GM12865 (cell line): ENCODE results near the gene KCMF1.

ENCODE experiments used
- DNase-seq: peaks from one replicate; pipeline ENCODE4 v3.0.0; 2010; ENCODE audit warnings: low read depth
- H3K4me3 ChIP-seq: 2 replicates; pipeline ENCODE4 v1.5.1; 2011; ENCODE audit warnings: mild to moderate bottlenecking, low read depth, low read length, control low read depth
- CTCF ChIP-seq: IDR thresholded peaks from 2 replicates; pipeline ENCODE4 v1.5.1; 2011; ENCODE audit warnings: low read length, control low read depth, low read depth, inconsistent platforms; ENCODE audit not compliant: insufficient read depth; ENCODE audit errors: missing control alignments

Gene KCMF1

GRCh38 chr2:85001595-85001994, 30.6 kb downstream of the KCMF1 start:
- TF ChIP-seq CTCF: no peak
- no peak overlapping the region for H3K4me3 ChIP-seq
- DNase-seq: no peak

- no peak for DNase-seq
- no peak overlapping the region for H3K4me3 ChIP-seq
- no peak for TF ChIP-seq CTCF
These were observed 31.6 kb downstream of the KCMF1 start for GRCh38 chr2:85002534-85002933.

GRCh38 chr2:85008252-85008651, 37.3 kb downstream of the KCMF1 start:
- no peak overlapping the region for H3K4me3 ChIP-seq
- no peak for TF ChIP-seq CTCF
- no peak for DNase-seq

GRCh38 chr2:85009019-85009618, 38.2 kb downstream of the KCMF1 start:
- DNase-seq: peak; percentile 34
- no peak for TF ChIP-seq CTCF
- no peak overlapping the region for H3K4me3 ChIP-seq

GRCh38 chr2:85010404-85010803, 39.4 kb downstream of the KCMF1 start:
- no peak for DNase-seq
- no peak overlapping the region for H3K4me3 ChIP-seq
- no peak for TF ChIP-seq CTCF

GRCh38 chr2:85011098-85011497, 40.1 kb downstream of the KCMF1 start:
- H3K4me3 ChIP-seq: no peak overlapping the region
- DNase-seq: peak; percentile 6
- no peak for TF ChIP-seq CTCF

- no peak overlapping the region for H3K4me3 ChIP-seq
- TF ChIP-seq CTCF: no peak
- DNase-seq: peak; percentile 5
These were observed 40.8 kb downstream of the KCMF1 start for GRCh38 chr2:85011747-85012146.
